Glutamatergic neuron (in vitro differentiated cells): ENCODE results near the gene MAPK4. TPM values are rescaled to one million over a fixed set of nuclear protein-coding genes. Genes with fewer than 3 reads are reported as not detected.
"Not testable (repeated sequence)": the region's sequence is repeated elsewhere in the genome, so short reads cannot be mapped to it uniquely, and the experiment has no call there.

Experiments
- DNase-seq: peaks from one replicate; pipeline ENCODE4 v3.0.0; 2022
- H3K27ac Mint-ChIP-seq: one replicate; pipeline ENCODE4 v1.8.0; 2020; ENCODE audit warnings: mild to moderate bottlenecking, mixed read lengths, inconsistent platforms; ENCODE audit not compliant: unreplicated experiment
- H3K27me3 Mint-ChIP-seq: one replicate; pipeline ENCODE4 v1.8.0; 2020; ENCODE audit warnings: mild to moderate bottlenecking, moderate library complexity, mixed read lengths, inconsistent platforms; ENCODE audit not compliant: unreplicated experiment
- H3K36me3 Mint-ChIP-seq: one replicate; pipeline ENCODE4 v1.8.0; 2020; ENCODE audit warnings: mild to moderate bottlenecking, mixed read lengths, inconsistent platforms; ENCODE audit not compliant: unreplicated experiment
- H3K4me1 Mint-ChIP-seq: one replicate; pipeline ENCODE4 v1.8.0; 2020; ENCODE audit warnings: mild to moderate bottlenecking, low read depth, mixed read lengths, inconsistent platforms; ENCODE audit not compliant: unreplicated experiment
- H3K4me3 Mint-ChIP-seq: one replicate; pipeline ENCODE4 v1.8.0; 2020; ENCODE audit warnings: mild to moderate bottlenecking, mixed read lengths, inconsistent platforms; ENCODE audit not compliant: unreplicated experiment
- H3K9me3 Mint-ChIP-seq: one replicate; pipeline ENCODE4 v1.8.0; 2020; ENCODE audit warnings: mild to moderate bottlenecking, moderate library complexity, mixed read lengths, inconsistent platforms; ENCODE audit not compliant: unreplicated experiment
- CTCF ChIP-seq: fragments of 200-600 bp; sonication (generic); IDR thresholded peaks from one replicate; pipeline ENCODE4 v1.5.0; 2021; ENCODE audit not compliant: partially characterized antibody, unreplicated experiment
- total RNA-seq: library from RNA; stranded (reverse); fragmentation: NEBNext Ultra II Directional; extraction: Animal tissue kit (Norgen Biotek cat#: 25700); gene quantifications from one replicate; pipeline ENCODE4 v1.2.1, GENCODE V29; 2021; ENCODE audit not compliant: unreplicated experiment

The MAPK4 gene
- total RNA-seq, 1 donor from 2014 or later = 13.1 TPM

- Mint-ChIP-seq H3K27ac (no peak overlapping the region), H3K36me3 (peaks cover 14% of the 10 kb centered on the region), H3K27me3 (peaks cover 27% of the 10 kb centered on the region), H3K4me3 (no peak overlapping the region), H3K4me1 (peaks cover 2% of the 10 kb centered on the region), H3K9me3 (peaks cover 6% of the 10 kb centered on the region)
- no peak for TF ChIP-seq CTCF
- DNase-seq = no peak
These were observed 1.7 kb upstream of the MAPK4 start for GRCh38 chr18:50558157-50558556.

DNA sequence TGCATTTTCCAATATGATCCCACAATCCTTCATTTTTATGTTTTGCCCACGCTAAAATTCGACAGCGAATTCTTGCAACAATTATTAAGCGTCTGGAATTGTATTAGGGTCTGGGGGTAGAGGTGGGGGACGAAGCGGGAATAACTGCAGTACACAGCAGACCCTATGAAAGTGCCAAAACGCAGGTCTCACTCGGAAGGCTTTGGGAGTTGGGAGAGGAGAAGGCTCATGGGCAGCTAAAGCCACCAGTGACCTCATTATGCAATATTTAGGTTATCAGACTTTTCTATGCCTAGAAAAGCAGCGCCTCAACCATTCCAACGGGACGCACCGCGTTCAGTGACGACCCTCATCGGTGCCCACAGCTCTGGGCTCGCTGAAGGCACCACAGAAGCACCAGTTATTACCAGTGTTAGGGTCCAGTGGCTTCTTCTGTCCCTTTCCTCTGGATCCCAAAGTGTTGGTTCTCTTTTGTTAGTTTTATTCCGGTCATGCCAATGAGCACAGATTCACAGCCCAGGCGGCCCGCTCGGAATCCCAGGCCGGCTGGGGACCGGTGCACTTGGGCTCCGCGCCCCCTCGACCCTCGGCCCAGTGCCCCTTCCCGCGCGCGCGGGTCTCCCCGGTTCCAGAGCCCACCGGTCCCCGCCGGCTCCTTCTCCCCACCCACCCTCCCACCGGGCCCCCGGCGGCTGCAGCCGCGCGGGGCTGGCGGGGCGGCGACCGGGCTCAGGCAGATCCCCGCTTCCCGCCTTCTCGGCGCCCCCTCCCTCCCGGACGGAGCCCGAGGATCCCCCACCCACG, 737 bp upstream of the MAPK4 start:
- TF ChIP-seq CTCF = no peak
- H3K9me3 Mint-ChIP-seq = peaks cover 6% of the 10 kb centered on the region
- peaks cover 11% of the 10 kb centered on the region for H3K4me1 Mint-ChIP-seq
- peaks cover 27% of the 10 kb centered on the region for H3K27me3 Mint-ChIP-seq
- peaks cover 14% of the 10 kb centered on the region for H3K36me3 Mint-ChIP-seq
- H3K27ac Mint-ChIP-seq = no peak overlapping the region
- H3K4me3 Mint-ChIP-seq = peak overlapping the region; percentile 81
- DNase-seq = peak; percentile 24

- peak; percentile 52 for DNase-seq
These were observed 1.1 kb downstream of the MAPK4 start for GRCh38 chr18:50560681-50561629.

DNA sequence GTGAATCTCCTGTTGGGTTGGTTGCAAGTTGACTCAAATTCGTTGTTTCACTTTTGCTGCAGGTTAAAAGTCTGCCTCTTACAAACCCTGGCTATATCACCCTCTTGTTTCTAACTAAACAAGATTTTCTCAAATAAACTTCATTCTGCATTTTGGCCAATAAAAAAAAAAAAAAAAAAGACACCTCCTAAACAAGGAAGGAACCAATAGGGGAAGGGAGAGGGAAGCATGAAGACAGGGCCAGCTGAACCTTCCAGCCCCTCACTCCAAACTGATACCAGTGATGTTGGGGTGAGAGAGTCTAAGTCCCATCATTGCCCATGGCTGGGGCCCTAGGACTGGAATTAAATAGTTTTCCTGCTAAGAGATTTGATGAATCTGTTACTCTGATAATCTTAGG, 2.4 kb downstream of the MAPK4 start:
- Mint-ChIP-seq H3K4me1 (peaks cover 11% of the 10 kb centered on the region), H3K27me3 (peaks cover 21% of the 10 kb centered on the region)
- not testable (repeated sequence) for H3K4me3 Mint-ChIP-seq, H3K27ac Mint-ChIP-seq, H3K36me3 Mint-ChIP-seq, DNase-seq, H3K9me3 Mint-ChIP-seq

More at GRCh38 chr18:50560681-50561629, 1.1 kb downstream of the MAPK4 start:
- Mint-ChIP-seq H3K36me3 (peaks cover 3% of the 10 kb centered on the region), H3K4me3 (peak overlapping the region; percentile 88), H3K9me3 (peaks cover 6% of the 10 kb centered on the region), H3K27me3 (peaks cover 27% of the 10 kb centered on the region), H3K4me1 (peaks cover 11% of the 10 kb centered on the region), H3K27ac (no peak overlapping the region)
- no peak for TF ChIP-seq CTCF

- Mint-ChIP-seq H3K4me1 (peaks cover 11% of the 10 kb centered on the region), H3K9me3 (peaks cover 3% of the 10 kb centered on the region), H3K36me3 (no peaks in the 10 kb centered on the region), H3K27ac (no peak overlapping the region), H3K27me3 (peaks cover 17% of the 10 kb centered on the region), H3K4me3 (no peak overlapping the region)
- no peak for TF ChIP-seq CTCF
- no peak for DNase-seq
These were observed 2.8 kb downstream of the MAPK4 start for GRCh38 chr18:50562686-50563085.
